Neural progenitor cell (in vitro differentiated cells): Measurements from ENCODE around the gene KCTD11. TPM values are rescaled to one million over a fixed set of nuclear protein-coding genes. Genes with fewer than 3 reads are reported as not detected.
A peak's percentile ranks its signal among the peaks of the same experiment; 100 is the strongest.

Experiments used
- DNase-seq: peaks from one replicate; pipeline ENCODE4 v3.0.0-alpha.2; 2016; ENCODE audit warnings: low spot score
- H2AFZ ChIP-seq: fragments of 200-600 bp; sonication (generic); replicated peaks from 2 replicates; pipeline ENCODE4 v1.6.1; 2016; ENCODE audit warnings: antibody characterized with exemption
- H3F3A ChIP-seq: fragments of 200-600 bp; sonication (generic); 2 replicates; pipeline ENCODE4 v1.6.1; 2016; ENCODE audit warnings: antibody characterized with exemption, low read depth
- H3K27ac ChIP-seq: fragments of 200-600 bp; sonication (generic); 2 replicates; pipeline ENCODE4 v1.5.1; 2016; ENCODE audit warnings: mild to moderate bottlenecking
- H3K27me3 ChIP-seq: fragments of 200-600 bp; sonication (generic); 2 replicates; pipeline ENCODE4 v1.6.1; 2016; ENCODE audit warnings: mild to moderate bottlenecking, moderate library complexity
- H3K36me3 ChIP-seq: fragments of 200-600 bp; sonication (generic); 2 replicates; pipeline ENCODE4 v1.5.1; 2016
- H3K4me1 ChIP-seq: fragments of 200-600 bp; sonication (generic); 2 replicates; pipeline ENCODE4 v1.6.1; 2016; ENCODE audit warnings: mixed run types
- H3K4me2 ChIP-seq: fragments of 200-600 bp; sonication (generic); 2 replicates; pipeline ENCODE4 v1.6.1; 2016
- H3K4me3 ChIP-seq: fragments of 200-600 bp; sonication (generic); 2 replicates; pipeline ENCODE4 v1.5.1; 2016
- H3K79me2 ChIP-seq: fragments of 200-600 bp; sonication (generic); 2 replicates; pipeline ENCODE4 v1.6.1; 2016; ENCODE audit warnings: low read depth
- H3K9ac ChIP-seq: fragments of 200-600 bp; sonication (generic); 2 replicates; pipeline ENCODE4 v1.6.1; 2016
- H3K9me3 ChIP-seq: fragments of 200-600 bp; sonication (generic); 2 replicates; pipeline ENCODE4 v1.5.1; 2016; ENCODE audit warnings: low read depth
- H4K20me1 ChIP-seq: fragments of 200-600 bp; sonication (generic); 2 replicates; pipeline ENCODE4 v1.6.1; 2016; ENCODE audit warnings: low read depth
- H3K27ac Mint-ChIP-seq: 3 replicates; pipeline ENCODE4 v1.8.0; 2021; ENCODE audit warnings: mixed read lengths
- H3K27me3 Mint-ChIP-seq: 2 replicates; pipeline ENCODE4 v1.8.0; 2022; ENCODE audit warnings: low read depth, mild to moderate bottlenecking, inconsistent platforms, moderate library complexity, mixed read lengths; ENCODE audit not compliant: insufficient read depth
- H3K36me3 Mint-ChIP-seq: 3 replicates; pipeline ENCODE4 v1.8.0; 2021; ENCODE audit warnings: mixed read lengths
- H3K4me1 Mint-ChIP-seq: 3 replicates; pipeline ENCODE4 v1.8.0; 2021; ENCODE audit warnings: mixed read lengths
- H3K4me3 Mint-ChIP-seq: 3 replicates; pipeline ENCODE4 v1.8.0; 2021; ENCODE audit warnings: mild to moderate bottlenecking, moderate library complexity, mixed read lengths
- H3K9me3 Mint-ChIP-seq: 3 replicates; pipeline ENCODE4 v1.8.0; 2020; ENCODE audit warnings: mixed read lengths
- CTCF ChIP-seq: fragments of 200-600 bp; sonication (generic); IDR thresholded peaks from 2 replicates; pipeline ENCODE4 v1.5.1; 2017; ENCODE audit warnings: antibody characterized with exemption, mild to moderate bottlenecking
- EZH2 ChIP-seq: fragments of 200-600 bp; sonication (generic); IDR thresholded peaks from 2 replicates; pipeline ENCODE4 v1.6.1; 2017; ENCODE audit warnings: antibody characterized with exemption, mild to moderate bottlenecking, moderate library complexity
- EZH2phosphoT487 ChIP-seq: fragments of 200-600 bp; sonication (generic); IDR thresholded peaks from 2 replicates; pipeline ENCODE4 v1.6.1; 2017; ENCODE audit warnings: antibody characterized with exemption
- total RNA-seq: library from RNA; depleted of rRNA; stranded (reverse); fragments of >200 nt; gene quantifications from 2 replicates; pipeline ENCODE4 v1.2.3, GENCODE V29; 2015; ENCODE audit warnings: low replicate concordance

KCTD11 gene
- total RNA-seq, 1 donor from 2014 or later = 2.7 TPM

DNA sequence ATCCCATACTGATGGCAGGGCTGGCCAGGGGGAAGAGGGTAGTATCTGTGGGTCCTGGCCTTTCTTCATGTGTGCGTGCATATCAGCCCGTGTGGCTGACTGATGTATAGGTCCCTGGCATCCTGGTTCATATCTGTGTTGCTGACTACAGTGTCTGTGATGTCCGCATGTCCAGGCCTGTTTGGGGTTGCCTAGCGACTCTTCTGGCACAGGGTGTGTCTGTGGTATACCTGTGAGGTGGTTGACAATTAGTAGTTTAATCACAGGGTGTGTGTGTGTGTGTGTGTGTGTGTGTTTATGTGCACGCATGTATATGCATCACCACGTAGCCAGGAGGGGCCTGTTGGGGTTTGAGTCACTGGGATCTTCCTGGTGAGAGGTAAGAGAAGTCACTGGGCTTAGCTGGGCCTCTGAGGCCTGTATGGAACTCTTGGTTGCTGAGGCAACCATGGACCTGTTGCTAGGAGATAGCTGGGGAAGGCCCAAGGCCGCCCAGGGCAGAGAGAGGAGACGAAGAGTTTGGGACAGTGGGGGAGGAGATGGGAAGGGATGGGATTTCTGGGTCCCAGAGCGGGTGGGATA lies 2.4 kb downstream of the KCTD11 start:
- Mint-ChIP-seq H3K27ac (peak overlapping the region; percentile 97), H3K4me1 (peaks cover 48% of the 10 kb centered on the region), H3K36me3 (no peaks in the 10 kb centered on the region), H3K9me3 (no peaks in the 10 kb centered on the region), H3K27me3 (peaks cover 8% of the 10 kb centered on the region), H3K4me3 (peak overlapping the region; percentile 84)
- H3K4me2 ChIP-seq = no peak overlapping the region
- no peaks in the 10 kb centered on the region for H3K9me3 ChIP-seq
- peaks cover 38% of the 10 kb centered on the region for H3F3A ChIP-seq
- peaks cover 6% of the 10 kb centered on the region for H3K4me1 ChIP-seq
- H3K4me3 ChIP-seq = no peak overlapping the region
- peaks cover 7% of the 10 kb centered on the region for H4K20me1 ChIP-seq
- no peaks in the 10 kb centered on the region for H3K79me2 ChIP-seq
- TF ChIP-seq EZH2phosphoT487 (no peak), CTCF (no peak), EZH2 (no peak)
- no peak overlapping the region for H3K9ac ChIP-seq
- H2AFZ ChIP-seq = no peak overlapping the region
- no peak overlapping the region for H3K27ac ChIP-seq
- H3K27me3 ChIP-seq = peaks cover 8% of the 10 kb centered on the region
- H3K36me3 ChIP-seq = no peaks in the 10 kb centered on the region
- DNase-seq = peak; percentile 62

DNA sequence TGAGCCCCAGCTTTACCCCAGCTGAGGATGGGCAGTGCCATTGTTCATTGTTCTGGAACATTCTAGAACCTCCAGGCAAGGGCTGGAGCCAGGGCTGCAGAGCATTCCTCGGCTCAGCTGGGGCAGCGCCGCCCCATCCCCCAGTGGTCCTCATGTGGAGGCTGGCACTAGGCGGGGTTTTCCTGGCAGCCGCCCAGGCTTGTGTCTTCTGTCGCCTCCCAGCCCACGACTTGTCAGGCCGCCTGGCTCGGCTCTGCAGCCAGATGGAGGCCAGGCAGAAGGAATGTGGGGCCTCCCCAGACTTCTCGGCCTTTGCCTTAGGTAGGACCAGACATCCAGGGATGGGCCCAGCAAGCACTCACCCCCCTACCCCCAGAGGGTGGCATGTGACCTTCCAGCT lies 3.1 kb downstream of the KCTD11 start, which contains the start of gene TMEM95:
TMEM95 (plus strand) TSS at position 104 of the 400 bp plus-strand sequence; CDS start at position 153, 49 bp downstream.
- no peak for DNase-seq
- Mint-ChIP-seq H3K4me3 (peak within 1 kb of the TSS; percentile 84), H3K9me3 (no peaks in the 10 kb centered on the region), H3K36me3 (no peaks in the 10 kb centered on the region), H3K27me3 (peaks cover 4% of the 10 kb centered on the region), H3K27ac (peak within 1 kb of the TSS; percentile 97), H3K4me1 (peaks cover 41% of the 10 kb centered on the region)
- Histone ChIP-seq H3K79me2 (no peaks in the 10 kb centered on the region), H3K4me2 (no peak within 1 kb of the TSS), H3K4me3 (no peak within 1 kb of the TSS), H3K36me3 (no peaks in the 10 kb centered on the region), H3K4me1 (no peaks in the 10 kb centered on the region), H3K9me3 (no peaks in the 10 kb centered on the region), H2AFZ (no peak within 1 kb of the TSS), H3K27ac (no peak within 1 kb of the TSS), H4K20me1 (no peaks in the 10 kb centered on the region), H3K9ac (no peak within 1 kb of the TSS), H3K27me3 (peaks cover 8% of the 10 kb centered on the region), H3F3A (peaks cover 31% of the 10 kb centered on the region)
- no peak for TF ChIP-seq CTCF
- TF ChIP-seq EZH2 = no peak
- TF ChIP-seq EZH2phosphoT487 = no peak

GRCh38 chr17:7355573-7355972 lies 3.6 kb downstream of the KCTD11 start:
- Histone ChIP-seq H3K9me3 (no peaks in the 10 kb centered on the region), H3K27ac (no peak overlapping the region), H3F3A (peaks cover 26% of the 10 kb centered on the region), H3K79me2 (no peaks in the 10 kb centered on the region), H2AFZ (no peak overlapping the region), H4K20me1 (no peaks in the 10 kb centered on the region), H3K9ac (no peak overlapping the region), H3K27me3 (peaks cover 7% of the 10 kb centered on the region), H3K4me1 (no peaks in the 10 kb centered on the region), H3K4me3 (no peak overlapping the region), H3K36me3 (no peaks in the 10 kb centered on the region), H3K4me2 (no peak overlapping the region)
- Mint-ChIP-seq H3K27ac (no peak overlapping the region), H3K9me3 (no peaks in the 10 kb centered on the region), H3K4me1 (peaks cover 38% of the 10 kb centered on the region), H3K36me3 (no peaks in the 10 kb centered on the region), H3K27me3 (peaks cover 4% of the 10 kb centered on the region), H3K4me3 (peak overlapping the region; percentile 60)
- DNase-seq = no peak
- TF ChIP-seq EZH2phosphoT487 (no peak), EZH2 (no peak), CTCF (no peak)
